K562 (cell line): ENCODE measurements around the gene EIF4E3.

Experiments used
- EP300 ChIP-seq: IDR thresholded peaks from 2 replicates; pipeline ENCODE4 v1.6.1; 2012; ENCODE audit warnings: low read length, improper control_type of control experiment
- FOS ChIP-seq: IDR thresholded peaks from 3 replicates; pipeline ENCODE4 v1.6.1; 2011; ENCODE audit not compliant: insufficient read length; ENCODE audit errors: extremely low read depth

- TF ChIP-seq EP300 (no peak), FOS (no peak)
These were observed 26.4 kb upstream of the EIF4E3 start for GRCh38 chr3:71751602-71752001.
